Measurements from ENCODE around the gene DLG5.

DLG5 gene

DNA sequence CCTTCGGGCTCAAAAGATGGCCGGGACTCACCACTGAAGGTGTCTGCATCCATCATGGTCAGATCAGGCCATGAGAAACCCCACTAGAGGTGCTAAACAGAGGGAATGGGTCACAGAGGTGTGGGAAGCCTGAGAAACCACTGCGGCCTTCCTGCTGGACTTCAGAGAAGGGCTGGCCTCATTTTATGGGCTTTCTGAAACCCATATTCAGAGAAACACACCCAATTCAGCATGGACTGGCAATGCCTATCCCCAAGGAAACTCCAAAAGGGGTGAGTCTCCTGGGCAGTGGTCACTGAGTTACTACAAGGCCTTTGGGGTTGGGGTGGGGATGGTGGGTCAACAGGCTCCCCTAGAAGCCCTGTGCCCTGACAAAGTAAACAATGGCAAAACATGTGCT is 58.0 kb downstream of the DLG5 start:
- no peak for DNase-seq

DNA sequence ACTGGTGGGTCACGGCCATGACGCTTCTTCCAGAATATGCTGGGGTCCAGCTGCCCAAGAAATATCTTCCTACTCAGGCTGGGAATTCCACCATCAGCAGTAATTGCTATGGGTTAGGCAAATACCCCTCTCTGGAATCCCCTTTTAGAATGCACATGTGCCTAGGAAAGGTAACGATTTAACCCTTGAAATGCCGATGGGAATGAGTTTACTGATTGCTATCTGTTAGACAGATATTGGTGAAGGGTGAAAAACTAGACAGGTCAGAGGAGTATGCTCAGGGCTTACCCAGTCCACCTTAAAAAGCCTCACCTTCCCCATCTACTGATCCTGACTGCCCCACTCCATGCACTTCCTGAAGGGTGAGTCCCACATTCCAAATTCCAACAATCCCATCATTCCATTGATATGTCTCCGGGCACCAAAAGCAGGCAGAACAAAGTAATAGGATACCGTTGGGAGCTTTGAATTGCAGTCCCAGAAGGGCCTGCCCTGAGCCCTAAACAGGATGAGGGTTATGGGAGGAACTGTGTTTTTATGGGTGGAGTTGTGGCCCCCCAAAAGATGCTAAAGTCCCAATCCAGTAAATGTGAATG is 59.3 kb downstream of the DLG5 start:
- DNase-seq, result no peak

DNA sequence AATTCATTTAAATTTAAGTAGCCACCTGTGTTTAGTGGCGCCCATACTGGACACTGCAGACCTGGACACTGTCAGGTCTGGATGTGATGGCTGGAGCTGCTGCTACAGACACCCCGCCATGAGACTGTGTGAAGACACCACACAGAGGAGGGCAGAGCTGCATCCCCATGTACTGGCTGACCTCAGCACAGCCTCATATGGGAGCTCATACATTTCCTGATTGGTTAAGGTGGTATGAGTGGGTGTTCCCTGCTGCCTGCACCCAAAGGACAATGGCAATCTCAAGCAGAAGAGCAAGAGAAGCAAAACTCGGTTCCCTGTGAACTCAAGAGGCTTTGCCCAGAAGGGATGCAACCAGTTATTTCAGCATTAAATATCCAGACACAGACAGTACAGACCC is 60.0 kb downstream of the DLG5 start:
- no peak for DNase-seq

DNA sequence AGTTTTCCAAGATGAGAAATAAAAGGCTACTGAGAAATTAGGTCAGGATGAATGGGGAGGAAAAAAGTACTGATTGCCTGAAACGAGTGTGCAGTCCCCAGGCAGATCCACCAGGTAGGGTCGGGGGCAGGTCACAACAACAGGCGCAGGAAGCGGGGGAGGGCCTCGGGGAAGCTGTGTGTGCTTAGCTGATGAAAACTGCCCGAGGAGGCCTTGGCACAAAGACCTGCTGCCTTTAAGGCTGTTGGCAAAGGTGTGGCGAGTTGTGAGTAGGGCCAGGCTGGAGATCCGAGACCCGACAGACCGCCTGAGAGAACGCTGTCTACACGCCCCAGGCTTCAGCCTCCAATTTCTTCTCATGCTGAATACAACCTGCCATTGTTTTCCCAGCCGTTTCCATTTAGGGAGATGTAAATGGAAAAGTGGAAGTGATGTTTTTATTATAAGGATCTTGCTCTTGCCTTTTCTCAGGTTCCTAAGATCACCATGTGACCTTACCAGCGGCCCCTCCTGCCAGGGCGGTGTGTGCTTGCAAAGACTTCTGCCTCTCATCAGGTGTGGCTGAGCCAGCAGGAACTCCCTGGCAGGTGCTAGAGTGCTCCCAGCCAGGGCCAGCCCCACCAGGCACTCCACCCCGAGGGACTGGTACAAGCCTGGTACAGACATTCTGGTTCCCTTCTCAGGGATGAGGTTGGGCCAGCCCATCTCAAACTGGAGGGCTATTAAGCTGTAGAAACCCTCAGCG is 60.8 kb downstream of the DLG5 start:
- no peak for DNase-seq

DNA sequence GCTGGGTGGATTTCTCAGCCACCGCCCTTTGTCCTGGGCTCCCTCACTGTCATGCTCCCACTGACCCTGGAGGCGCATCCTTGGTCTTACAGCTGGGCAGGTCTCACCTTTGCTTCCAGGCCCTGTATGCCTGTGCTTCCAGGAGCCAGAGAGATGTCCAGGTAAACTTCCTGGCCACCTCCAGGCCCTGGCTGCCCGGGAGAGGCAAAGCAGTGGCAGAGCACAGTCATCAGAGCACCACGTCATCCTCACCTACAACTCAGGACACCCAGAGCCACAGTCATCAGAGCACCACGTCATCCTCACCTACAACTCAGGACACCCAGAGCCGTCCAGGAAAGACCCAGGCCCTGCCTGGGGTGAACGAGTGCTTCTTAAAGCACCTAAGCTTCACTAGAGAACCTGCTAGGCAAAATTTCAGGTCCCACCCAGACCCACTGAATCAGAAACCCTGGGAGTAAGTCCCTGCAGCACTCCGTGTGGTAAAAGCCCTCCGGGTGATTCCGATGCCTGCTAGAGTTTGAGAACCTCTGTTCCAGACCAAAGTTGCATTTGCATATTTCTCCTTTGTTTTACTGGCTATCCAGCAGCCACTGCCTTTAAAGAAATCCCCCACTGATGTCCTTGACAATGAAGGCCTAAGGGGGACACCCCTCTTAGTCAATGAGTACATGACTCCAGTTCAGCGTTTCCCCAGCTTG is 62.3 kb downstream of the DLG5 start:
- no peak for DNase-seq

DNA sequence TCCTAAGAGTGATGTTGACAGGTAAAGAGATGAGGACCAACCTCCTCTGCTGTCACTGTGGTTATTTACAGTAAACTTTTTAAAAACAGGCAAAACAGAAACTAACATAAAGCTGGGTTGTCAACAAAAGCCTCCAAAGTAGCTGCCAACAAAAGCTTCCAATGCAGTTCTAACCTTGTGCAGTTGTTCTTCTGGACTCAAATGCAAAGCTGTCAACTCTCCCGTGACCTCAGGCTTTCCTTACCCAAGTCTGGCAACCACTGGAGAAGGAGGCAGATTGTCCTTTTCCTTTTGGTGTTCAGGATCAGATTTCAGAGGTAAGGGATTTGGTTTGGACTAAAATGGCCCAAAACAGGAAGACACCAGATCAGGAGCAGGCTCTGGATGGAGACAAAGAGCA is 63.1 kb downstream of the DLG5 start:
- no peak for DNase-seq

DNA sequence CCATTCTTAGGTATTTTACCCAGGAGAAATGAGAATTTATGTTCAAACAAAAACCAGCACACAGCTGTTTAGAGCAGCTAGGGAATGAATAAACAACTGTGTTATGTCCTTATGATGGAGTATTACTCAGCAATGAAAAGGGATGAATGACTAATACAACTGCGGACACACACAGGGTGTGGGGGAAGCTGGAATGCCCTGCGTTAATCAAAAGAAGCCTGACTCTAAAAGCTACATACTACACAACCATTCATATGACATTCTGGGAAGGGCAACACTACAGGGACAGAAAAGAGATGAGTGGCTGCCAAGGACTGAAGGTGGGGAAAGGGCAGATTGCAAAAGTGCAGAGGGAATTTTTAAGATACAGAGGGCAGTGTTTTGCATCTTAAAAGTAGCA is 64.0 kb downstream of the DLG5 start:
- no peak for DNase-seq

DNA sequence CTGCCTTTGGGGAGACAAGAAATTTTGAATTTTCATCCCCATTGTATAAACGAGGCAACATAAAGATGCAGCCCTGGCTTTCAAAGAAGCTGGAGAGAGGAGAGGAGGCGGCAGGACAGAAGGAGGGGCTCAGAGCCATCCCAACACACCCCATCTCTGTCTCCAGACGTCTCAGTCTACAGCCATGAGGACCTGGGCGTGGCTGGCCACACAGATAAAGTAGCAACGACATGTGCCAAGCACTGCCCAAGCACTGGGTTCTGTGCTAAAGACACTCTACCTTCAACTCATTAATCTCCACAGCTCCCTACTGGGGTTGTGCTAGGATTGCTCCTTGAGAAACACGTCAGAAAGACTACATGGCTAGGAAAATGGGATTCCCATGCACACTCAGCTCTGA is 65.2 kb downstream of the DLG5 start:
- no peak for DNase-seq

DNA sequence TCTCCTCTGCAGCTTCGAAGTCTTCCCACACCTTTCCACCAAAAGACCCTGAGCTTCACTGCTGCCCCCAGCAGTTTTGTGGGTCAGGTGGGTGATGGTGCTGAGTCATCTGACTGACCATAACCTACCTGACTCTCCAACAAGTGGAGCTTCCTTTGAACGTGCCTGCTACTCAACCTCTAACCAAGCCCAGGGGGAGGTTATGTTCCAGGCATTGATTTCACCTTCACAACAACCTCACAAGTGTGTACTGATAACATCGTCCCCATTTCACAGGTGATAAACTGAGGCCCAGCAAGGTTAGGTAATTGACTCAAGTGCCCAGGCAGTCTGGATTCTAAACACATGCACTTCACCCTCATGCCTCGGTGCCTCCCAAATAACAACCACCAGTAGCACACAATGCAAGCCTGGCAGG is 66.7 kb downstream of the DLG5 start:
- no peak for DNase-seq

DNA sequence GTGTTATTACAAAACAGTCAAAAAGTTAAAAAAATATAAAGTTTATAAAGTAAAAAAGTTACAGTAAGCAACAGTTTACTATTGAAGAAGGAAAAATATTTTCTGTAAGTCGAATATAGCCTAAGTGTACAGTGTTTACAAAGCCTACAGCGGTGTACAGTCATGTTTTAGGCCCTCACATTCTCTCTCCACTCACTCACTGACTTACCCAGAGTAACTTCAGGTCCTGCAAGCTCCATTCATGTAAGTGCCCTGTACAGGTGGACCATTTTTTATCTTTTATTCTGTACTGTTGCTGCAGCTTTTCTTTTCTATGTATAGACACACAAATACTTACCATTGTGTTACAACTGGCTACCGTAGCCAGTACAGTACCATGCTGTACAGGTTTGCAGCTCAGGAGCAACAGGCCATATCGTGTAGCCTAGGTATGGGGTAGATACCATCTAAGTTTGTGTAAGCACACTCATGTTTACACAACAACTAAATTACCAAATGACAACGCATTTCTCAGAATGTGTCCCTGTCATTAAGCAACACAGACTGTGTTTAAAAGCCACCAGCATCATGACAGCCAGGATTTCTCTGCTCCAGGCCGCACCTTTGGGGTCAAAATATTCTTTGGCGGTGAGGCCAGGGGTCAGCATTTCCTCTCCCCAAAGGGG is 67.2 kb downstream of the DLG5 start:
- DNase-seq, result no peak

DNA sequence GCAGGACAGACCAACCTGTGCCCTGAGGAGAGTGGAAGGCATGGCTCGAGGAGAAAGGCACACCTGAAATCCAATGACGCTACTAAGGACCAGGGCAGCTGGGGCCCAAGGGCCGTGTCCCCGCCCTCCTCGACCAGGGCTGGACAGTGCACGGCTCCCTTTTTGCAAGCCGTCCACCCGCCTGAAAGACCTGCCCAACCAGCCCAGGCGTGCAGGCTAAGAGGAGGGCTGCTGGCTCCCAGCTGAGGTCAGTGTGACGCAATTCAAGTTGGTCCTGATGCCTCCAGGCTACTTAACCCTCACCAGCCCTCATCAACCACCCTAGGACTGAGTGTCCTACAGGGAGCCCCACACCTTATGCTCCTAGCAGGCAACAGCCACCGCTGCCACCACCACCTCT is 69.3 kb downstream of the DLG5 start:
- DNase-seq, result no peak

DNA sequence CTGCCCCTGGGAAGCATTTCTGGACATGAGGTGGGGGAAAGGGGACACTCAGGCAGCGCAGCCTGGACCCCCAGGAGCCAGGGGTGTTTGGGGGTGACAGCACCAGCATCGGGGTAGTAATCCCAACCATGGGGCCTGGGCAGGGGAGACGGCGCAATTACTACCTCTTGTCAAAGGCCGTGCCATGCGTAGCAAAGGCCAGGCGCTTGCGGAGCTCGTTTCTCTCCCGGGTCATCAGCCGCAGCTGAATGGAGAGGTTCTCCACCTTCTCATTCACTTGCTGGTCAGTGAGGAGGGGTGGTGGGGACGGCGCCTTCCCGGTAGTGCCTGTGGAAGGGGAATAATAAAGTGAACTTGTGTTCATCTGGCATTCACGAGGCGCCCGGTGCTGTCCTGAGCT is 70.0 kb downstream of the DLG5 start:
- DNase-seq, result no peak

DNA sequence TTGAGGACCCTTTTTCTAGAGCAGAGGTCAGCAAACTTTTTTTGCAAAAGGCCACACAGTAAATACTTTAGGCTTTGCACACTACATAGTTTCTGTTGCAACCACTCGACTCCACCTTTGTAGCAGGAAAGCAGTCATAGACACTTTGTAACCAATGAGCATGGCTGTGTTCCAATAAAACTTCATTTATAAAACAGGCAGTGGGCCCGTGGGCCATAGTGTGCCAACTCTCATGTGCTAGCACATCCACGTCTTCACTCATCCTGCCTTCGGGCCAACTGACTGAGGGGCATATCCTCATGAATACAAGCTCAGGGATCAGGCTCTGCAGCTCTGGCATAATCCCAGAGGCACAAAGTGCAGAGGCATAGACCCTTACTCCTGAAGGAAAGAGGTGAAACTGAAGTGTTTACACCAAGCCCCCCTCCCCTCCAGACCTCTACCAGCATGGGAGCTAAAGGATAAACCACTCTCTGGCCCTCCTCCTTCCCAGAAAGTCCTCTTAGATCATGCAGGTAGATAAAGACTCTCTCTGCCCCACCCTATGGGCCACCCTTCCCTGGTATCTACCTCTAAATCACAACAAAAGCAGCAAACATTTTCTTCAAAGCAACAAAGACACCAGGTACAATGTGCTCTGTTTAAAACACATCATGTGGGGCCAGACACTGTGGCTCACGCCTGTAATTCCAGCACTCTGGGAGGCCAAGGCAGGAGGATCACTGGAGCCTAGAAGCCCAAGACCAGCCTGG is 71.0 kb downstream of the DLG5 start:
- DNase-seq, result no peak

DNA sequence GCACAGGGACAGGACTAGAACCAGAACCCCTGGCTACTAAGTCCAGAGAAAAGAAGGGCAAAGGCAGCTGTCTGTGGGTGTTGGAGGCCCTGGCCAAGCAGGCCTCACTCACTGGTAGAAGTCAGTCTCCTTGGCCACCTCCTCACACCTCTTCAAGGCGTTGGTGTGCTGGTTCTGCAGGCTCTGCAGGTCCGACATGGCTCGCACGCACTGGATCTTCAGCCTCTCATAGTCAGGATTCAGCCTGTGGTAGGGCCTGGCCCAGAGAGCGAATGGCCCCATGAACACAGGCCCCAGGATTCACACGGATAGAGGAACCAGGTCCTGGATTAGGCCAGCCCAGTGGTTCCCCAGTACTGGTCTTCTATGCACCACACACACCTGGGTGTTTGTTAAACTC is 72.4 kb downstream of the DLG5 start:
- no peak for DNase-seq

DNA sequence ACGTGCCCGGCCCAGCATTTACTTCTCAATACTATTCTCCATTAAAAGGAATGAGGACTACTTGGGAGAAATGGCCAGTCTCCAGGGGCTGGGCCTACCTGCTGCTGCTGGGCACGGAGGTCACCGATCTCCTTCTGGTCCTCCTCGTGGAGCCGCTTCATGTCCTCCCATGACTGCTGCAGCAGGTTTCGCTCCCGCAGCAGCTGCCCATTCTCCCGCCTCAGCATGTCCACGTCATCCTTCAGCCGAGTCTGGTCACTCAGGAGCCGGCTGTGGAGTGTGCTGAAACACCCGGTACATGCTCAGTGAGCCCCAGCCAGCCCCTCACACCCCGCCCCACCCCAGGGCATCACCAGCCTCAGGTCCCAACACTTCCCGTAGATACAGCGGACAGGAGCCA is 73.3 kb downstream of the DLG5 start:
- DNase-seq, result no peak

DNA sequence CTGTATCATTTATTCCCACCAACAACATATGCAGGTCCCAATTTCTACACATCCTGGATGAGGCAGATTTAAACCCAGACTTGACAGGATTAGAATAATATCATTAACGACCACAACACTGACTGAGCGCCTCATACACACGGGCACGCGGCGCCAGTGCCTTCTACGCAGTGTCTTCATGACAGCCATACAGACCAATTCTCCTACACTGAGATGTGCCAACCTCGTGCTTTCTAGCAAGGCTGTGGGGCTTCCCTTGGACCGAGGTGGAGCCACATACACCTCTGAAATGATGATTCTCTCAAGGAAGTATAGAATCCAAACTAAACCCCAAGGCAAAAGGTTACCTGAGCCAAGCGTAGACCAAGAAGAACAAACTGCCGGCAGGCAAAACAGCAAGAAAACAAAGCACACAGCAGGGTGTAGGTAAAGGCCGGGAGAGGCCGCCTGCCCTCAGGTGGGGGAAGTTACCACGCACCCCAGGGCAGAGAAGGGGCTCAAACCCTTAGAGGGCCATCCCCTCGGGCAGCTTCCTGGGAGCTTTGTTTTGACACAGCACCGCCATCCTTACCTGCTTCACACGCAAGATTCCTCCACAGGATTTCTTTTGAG is 75.8 kb downstream of the DLG5 start:
- no peak for DNase-seq

DNA sequence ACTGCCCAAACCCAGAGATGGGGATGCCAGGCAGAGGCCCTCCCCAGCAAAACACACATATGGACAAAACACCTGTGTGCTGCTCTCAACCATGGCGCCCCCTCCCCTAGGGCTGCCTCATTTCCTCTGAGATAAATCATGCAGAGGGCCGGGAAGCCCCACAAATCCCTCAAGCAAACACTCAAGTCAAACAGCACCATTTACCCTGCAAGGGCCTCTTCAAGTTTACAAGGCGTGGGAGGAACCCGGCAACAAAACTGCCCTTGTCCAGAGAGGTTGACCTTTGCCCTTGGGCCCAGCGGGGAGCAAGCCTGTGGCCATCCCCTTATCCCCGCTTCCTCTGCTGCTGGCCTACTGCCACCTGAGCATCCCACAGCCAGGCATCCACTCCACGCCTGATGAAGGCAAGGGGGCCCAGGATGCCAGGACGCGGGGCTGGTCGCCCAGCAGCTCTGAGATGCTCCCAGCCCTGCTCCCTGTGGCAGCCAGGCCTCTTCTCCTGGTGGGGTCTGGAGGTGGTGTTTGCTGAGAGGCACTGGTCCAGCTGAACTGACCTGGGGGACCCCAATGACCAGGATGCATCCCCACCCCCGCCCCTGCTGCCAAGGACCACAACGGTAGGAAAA is 77.4 kb downstream of the DLG5 start:
- peak in 1 of 58 donors; percentile 32 for DNase-seq

DNA sequence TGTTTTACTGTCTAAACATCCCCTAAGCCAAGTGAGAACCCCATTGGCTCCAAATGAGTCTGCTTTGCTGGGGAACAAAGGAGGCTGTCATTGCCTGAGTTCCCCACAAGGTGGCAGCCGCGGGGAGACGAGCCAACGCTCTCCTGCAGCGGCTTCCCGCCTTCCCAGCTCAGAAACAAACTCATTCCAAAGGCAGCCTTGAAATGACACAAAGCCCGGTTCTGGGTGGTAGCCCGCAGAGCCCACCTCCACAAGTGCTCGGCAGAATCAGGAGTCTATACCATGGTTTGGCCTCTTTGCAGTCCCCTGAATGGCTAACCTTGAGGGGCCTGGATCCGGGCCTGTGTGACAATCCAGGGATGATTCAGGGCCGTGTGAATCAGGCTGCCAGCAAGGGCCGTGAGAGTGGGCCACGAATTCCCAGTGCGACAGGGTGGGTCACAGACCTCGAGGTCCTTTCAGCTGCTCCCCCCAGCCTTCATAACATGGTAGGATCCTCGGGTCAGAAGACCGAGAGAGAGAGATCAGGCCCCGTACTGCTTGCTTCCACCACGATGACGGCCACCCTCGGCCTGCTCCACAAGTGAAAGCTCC is 79.7 kb downstream of the DLG5 start:
- DNase-seq, result peak in 56 of 58 donors; percentile 26 to 88 (median 69)

DNA sequence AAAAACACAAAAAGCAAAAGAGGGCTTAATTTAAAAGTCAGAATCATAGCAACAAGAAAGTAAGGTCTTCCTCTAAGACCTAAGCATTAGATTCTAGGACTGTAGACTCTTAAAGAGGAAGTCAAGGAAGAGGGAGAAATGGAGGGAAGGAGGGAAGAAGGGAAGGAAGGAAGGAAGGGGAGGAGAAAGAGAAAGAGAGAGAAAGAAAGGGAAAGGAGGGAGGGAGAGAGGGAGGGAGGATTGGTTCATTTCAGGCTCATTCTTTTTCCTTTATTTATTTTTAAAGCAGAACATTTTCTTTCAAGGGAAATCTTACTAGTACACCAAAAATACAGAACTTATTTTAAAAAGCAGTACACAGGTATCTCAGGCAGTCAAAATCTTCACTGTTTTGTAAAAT is 81.1 kb downstream of the DLG5 start:
- DNase-seq, result no peak
